GM23338 (cell line): ENCODE results near the gene CNDP1. TPM values are rescaled to one million over a fixed set of nuclear protein-coding genes. Genes with fewer than 3 reads are reported as not detected.

Experiments
- ATAC-seq: fragments of 200-7000 bp; cut with Tn5 transposase; 3 replicates; pipeline ENCODE4 v1.9.1; 2020
- DNase-seq: peaks from one replicate; pipeline ENCODE4 v3.0.0-alpha.2; 2015; ENCODE audit warnings: low spot score
- H2AFZ ChIP-seq: fragments of 200-600 bp; sonication (generic); 2 replicates; pipeline ENCODE4 v1.8.0; 2016; ENCODE audit warnings: antibody characterized with exemption, mild to moderate bottlenecking, moderate library complexity
- H3F3A ChIP-seq: fragments of 200-600 bp; sonication (generic); replicated peaks from 2 replicates; pipeline ENCODE4 v1.8.0; 2017; ENCODE audit warnings: antibody characterized with exemption, mixed run types, low read depth
- H3K27ac ChIP-seq: fragments of 200-600 bp; sonication (generic); 2 replicates; pipeline ENCODE4 v1.6.1; 2016; ENCODE audit warnings: low read depth
- H3K27me3 ChIP-seq: fragments of 200-600 bp; sonication (generic); 2 replicates; pipeline ENCODE4 v1.8.0; 2016; ENCODE audit warnings: mild to moderate bottlenecking, mixed run types, moderate library complexity; ENCODE audit not compliant: insufficient read depth
- H3K36me3 ChIP-seq: fragments of 200-600 bp; sonication (generic); 2 replicates; pipeline ENCODE4 v1.8.0; 2016; ENCODE audit warnings: mild to moderate bottlenecking; ENCODE audit not compliant: insufficient read depth
- H3K4me1 ChIP-seq: fragments of 200-600 bp; sonication (generic); 2 replicates; pipeline ENCODE4 v1.8.0; 2016; ENCODE audit warnings: mild to moderate bottlenecking, moderate library complexity; ENCODE audit not compliant: insufficient read depth
- H3K4me2 ChIP-seq: fragments of 200-600 bp; sonication (generic); 2 replicates; pipeline ENCODE4 v1.7.1; 2017; ENCODE audit warnings: mixed run types
- H3K4me3 ChIP-seq: fragments of 200-600 bp; sonication (generic); 2 replicates; pipeline ENCODE4 v1.6.1; 2016; ENCODE audit warnings: mixed run types
- H3K79me2 ChIP-seq: fragments of 200-600 bp; sonication (generic); replicated peaks from 2 replicates; pipeline ENCODE4 v1.8.0; 2017; ENCODE audit warnings: mild to moderate bottlenecking; ENCODE audit not compliant: insufficient read depth
- H3K9me2 ChIP-seq: fragments of 200-600 bp; sonication (generic); 2 replicates; pipeline ENCODE4 v1.8.0; 2017; ENCODE audit not compliant: insufficient read depth
- H4K20me1 ChIP-seq: fragments of 200-600 bp; sonication (generic); replicated peaks from 2 replicates; pipeline ENCODE4 v1.8.0; 2017; ENCODE audit warnings: mild to moderate bottlenecking; ENCODE audit not compliant: insufficient read depth
- H3K27ac Mint-ChIP-seq: 2 replicates; pipeline ENCODE4 v1.8.0; 2020; ENCODE audit warnings: inconsistent platforms, mild to moderate bottlenecking, moderate library complexity, mixed read lengths
- H3K27me3 Mint-ChIP-seq: 3 replicates; pipeline ENCODE4 v1.8.0; 2022; ENCODE audit warnings: low read depth, mild to moderate bottlenecking, moderate library complexity, mixed read lengths, inconsistent platforms; ENCODE audit not compliant: insufficient read depth, poor library complexity
- H3K36me3 Mint-ChIP-seq: 3 replicates; pipeline ENCODE4 v1.8.0; 2021; ENCODE audit warnings: low read depth, mild to moderate bottlenecking, inconsistent platforms, moderate library complexity, mixed read lengths
- H3K4me1 Mint-ChIP-seq: 3 replicates; pipeline ENCODE4 v1.8.0; 2020; ENCODE audit warnings: mild to moderate bottlenecking, inconsistent platforms, mixed read lengths
- H3K4me3 Mint-ChIP-seq: 3 replicates; pipeline ENCODE4 v1.8.0; 2021; ENCODE audit warnings: moderate library complexity, mild to moderate bottlenecking, inconsistent platforms, mixed read lengths
- H3K9me3 Mint-ChIP-seq: 3 replicates; pipeline ENCODE4 v1.8.0; 2020; ENCODE audit warnings: moderate library complexity, mild to moderate bottlenecking, inconsistent platforms, mixed read lengths
- CREB1 ChIP-seq: fragments of 250-450 bp; sonication (Bioruptor Pico); IDR thresholded peaks from 2 replicates; pipeline ENCODE4 v1.5.0; 2020; ENCODE audit warnings: low read depth, mild to moderate bottlenecking, moderate library complexity
- EZH2 ChIP-seq: fragments of 200-600 bp; sonication (generic); IDR thresholded peaks from one replicate; pipeline ENCODE4 v1.8.0; 2017; ENCODE audit warnings: antibody characterized with exemption, mild to moderate bottlenecking, low read depth; ENCODE audit not compliant: unreplicated experiment
- JUNB ChIP-seq: IDR thresholded peaks from one replicate; pipeline ENCODE4 v1.6.1; 2016; ENCODE audit warnings: antibody characterized with exemption; ENCODE audit not compliant: unreplicated experiment
- NANOG ChIP-seq: IDR thresholded peaks from 2 replicates; pipeline ENCODE4 v1.6.1; 2016; ENCODE audit warnings: antibody characterized with exemption, borderline replicate concordance
- REST ChIP-seq: IDR thresholded peaks from one replicate; pipeline ENCODE4 v1.6.1; 2018; ENCODE audit warnings: antibody characterized with exemption; ENCODE audit not compliant: unreplicated experiment
- polyA plus RNA-seq: library from polyadenylated mRNA; unstranded; fragments of >200 nt; fragmentation: Nextera tagmentation; extraction: Ambion mirVana; gene quantifications from 2 replicates; pipeline ENCODE4 v1.2.1, GENCODE V29; 2016
- total RNA-seq: library from RNA; depleted of rRNA; stranded (reverse); fragments of >200 nt; shearing (Covaris generic); gene quantifications from 2 replicates; pipeline ENCODE4 v1.2.3, GENCODE V29; 2014
- TF ChIP-seq, protein P1 (sequence below): IDR thresholded peaks from 2 replicates; pipeline ENCODE4 v1.6.1; 2016; ENCODE audit warnings: antibody characterized with exemption
- TF ChIP-seq, protein P2 (sequence below): fragments of 250-450 bp; sonication (Bioruptor Pico); IDR thresholded peaks from 2 replicates; pipeline ENCODE4 v1.5.0; 2020; ENCODE audit warnings: mild to moderate bottlenecking, moderate library complexity
- TF ChIP-seq, protein P3 (sequence below), 2 experiments: fragments of 200-600 bp in 1 of 2; sonication (generic) in 1 of 2; conservative IDR thresholded peaks; 2 replicates each; pipeline versions ENCODE4 v1.5.1 to v1.6.1; 2016 to 2017; ENCODE audit warnings: antibody characterized with exemption in 2 of 2, low read depth in 2 of 2, mild to moderate bottlenecking in 2 of 2, moderate library complexity in 1 of 2

The CNDP1 gene
- total and polyA plus RNA-seq, 2 experiments from 2014 or later = 0.03 to 0.11 TPM

DNA sequence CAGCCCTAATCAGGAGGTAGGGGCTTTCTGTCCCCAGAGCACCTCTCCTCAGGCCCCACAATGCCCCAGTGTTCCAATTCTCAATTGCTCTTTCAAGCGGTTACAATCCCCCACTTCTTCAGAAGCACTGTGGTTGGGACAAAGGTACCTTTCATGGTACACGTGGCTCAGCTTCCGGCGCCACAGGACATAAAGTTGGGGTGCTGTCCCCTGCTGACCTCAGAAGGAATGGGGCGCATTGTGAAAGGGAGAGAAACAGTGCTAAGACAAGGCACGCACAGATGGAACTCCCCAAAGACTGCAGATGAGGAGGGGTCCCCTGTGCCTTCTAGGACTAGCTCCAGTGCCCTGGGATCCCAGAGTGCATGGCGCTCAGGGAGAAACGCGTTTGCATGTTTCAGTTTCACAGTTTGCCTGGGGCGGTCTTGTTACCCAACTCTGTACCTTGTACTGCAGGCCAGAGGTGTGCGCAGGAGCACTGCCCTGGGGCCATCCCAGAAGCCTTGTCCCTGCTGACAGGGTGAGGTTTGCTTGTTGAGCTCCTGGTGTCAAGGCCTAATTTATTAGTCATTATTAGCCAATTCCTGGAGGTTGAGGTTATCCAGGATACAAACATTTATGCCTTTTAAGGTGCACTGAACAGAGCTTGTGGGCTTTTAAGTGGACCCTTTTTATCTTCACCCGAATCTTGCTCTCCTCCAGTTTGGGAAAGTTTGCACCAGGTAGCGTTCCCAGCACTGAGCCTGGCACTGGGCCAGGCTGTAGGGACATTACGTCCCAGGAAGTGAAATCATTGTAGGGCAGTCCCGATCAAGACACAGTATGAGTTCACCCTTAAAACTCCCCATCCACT lies 7.6 kb downstream of the CNDP1 start:
- Mint-ChIP-seq H3K9me3 (peaks cover 7% of the 10 kb centered on the region; the same call in 1 of the 3 replicates), H3K27ac (no peak overlapping the region), H3K36me3 (no peaks in the 10 kb centered on the region), H3K4me3 (no peak overlapping the region), H3K4me1 (no peaks in the 10 kb centered on the region; the same call in 2 of the 3 replicates), H3K27me3 (no peaks in the 10 kb centered on the region)
- no peak overlapping the region for H3K4me3 ChIP-seq
- no peaks in the 10 kb centered on the region for H4K20me1 ChIP-seq
- H3F3A ChIP-seq = no peaks in the 10 kb centered on the region
- H3K4me2 ChIP-seq = no peak overlapping the region
- no peak for TF ChIP-seq EZH2
- TF ChIP-seq REST = no peak
- TF ChIP-seq, protein P1, sequence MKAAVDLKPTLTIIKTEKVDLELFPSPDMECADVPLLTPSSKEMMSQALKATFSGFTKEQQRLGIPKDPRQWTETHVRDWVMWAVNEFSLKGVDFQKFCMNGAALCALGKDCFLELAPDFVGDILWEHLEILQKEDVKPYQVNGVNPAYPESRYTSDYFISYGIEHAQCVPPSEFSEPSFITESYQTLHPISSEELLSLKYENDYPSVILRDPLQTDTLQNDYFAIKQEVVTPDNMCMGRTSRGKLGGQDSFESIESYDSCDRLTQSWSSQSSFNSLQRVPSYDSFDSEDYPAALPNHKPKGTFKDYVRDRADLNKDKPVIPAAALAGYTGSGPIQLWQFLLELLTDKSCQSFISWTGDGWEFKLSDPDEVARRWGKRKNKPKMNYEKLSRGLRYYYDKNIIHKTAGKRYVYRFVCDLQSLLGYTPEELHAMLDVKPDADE = no peak
- no peak for TF ChIP-seq CREB1
- TF ChIP-seq NANOG = no peak
- TF ChIP-seq, protein P2, sequence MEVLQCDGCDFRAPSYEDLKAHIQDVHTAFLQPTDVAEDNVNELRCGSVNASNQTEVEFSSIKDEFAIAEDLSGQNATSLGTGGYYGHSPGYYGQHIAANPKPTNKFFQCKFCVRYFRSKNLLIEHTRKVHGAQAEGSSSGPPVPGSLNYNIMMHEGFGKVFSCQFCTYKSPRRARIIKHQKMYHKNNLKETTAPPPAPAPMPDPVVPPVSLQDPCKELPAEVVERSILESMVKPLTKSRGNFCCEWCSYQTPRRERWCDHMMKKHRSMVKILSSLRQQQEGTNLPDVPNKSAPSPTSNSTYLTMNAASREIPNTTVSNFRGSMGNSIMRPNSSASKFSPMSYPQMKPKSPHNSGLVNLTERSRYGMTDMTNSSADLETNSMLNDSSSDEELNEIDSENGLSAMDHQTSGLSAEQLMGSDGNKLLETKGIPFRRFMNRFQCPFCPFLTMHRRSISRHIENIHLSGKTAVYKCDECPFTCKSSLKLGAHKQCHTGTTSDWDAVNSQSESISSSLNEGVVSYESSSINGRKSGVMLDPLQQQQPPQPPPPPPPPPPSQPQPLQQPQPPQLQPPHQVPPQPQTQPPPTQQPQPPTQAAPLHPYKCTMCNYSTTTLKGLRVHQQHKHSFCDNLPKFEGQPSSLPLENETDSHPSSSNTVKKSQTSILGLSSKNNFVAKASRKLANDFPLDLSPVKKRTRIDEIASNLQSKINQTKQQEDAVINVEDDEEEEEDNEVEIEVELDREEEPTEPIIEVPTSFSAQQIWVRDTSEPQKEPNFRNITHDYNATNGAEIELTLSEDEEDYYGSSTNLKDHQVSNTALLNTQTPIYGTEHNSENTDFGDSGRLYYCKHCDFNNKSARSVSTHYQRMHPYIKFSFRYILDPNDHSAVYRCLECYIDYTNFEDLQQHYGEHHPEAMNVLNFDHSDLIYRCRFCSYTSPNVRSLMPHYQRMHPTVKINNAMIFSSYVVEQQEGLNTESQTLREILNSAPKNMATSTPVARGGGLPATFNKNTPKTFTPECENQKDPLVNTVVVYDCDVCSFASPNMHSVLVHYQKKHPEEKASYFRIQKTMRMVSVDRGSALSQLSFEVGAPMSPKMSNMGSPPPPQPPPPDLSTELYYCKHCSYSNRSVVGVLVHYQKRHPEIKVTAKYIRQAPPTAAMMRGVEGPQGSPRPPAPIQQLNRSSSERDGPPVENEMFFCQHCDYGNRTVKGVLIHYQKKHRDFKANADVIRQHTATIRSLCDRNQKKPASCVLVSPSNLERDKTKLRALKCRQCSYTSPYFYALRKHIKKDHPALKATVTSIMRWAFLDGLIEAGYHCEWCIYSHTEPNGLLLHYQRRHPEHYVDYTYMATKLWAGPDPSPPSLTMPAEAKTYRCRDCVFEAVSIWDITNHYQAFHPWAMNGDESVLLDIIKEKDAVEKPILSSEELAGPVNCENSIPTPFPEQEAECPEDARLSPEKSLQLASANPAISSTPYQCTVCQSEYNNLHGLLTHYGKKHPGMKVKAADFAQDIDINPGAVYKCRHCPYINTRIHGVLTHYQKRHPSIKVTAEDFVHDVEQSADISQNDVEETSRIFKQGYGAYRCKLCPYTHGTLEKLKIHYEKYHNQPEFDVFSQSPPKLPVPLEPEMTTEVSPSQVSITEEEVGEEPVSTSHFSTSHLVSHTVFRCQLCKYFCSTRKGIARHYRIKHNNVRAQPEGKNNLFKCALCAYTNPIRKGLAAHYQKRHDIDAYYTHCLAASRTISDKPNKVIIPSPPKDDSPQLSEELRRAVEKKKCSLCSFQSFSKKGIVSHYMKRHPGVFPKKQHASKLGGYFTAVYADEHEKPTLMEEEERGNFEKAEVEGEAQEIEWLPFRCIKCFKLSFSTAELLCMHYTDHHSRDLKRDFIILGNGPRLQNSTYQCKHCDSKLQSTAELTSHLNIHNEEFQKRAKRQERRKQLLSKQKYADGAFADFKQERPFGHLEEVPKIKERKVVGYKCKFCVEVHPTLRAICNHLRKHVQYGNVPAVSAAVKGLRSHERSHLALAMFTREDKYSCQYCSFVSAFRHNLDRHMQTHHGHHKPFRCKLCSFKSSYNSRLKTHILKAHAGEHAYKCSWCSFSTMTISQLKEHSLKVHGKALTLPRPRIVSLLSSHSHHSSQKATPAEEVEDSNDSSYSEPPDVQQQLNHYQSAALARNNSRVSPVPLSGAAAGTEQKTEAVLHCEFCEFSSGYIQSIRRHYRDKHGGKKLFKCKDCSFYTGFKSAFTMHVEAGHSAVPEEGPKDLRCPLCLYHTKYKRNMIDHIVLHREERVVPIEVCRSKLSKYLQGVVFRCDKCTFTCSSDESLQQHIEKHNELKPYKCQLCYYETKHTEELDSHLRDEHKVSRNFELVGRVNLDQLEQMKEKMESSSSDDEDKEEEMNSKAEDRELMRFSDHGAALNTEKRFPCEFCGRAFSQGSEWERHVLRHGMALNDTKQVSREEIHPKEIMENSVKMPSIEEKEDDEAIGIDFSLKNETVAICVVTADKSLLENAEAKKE (CRISPR knock-in tag) = no peak
- TF ChIP-seq, protein P3, sequence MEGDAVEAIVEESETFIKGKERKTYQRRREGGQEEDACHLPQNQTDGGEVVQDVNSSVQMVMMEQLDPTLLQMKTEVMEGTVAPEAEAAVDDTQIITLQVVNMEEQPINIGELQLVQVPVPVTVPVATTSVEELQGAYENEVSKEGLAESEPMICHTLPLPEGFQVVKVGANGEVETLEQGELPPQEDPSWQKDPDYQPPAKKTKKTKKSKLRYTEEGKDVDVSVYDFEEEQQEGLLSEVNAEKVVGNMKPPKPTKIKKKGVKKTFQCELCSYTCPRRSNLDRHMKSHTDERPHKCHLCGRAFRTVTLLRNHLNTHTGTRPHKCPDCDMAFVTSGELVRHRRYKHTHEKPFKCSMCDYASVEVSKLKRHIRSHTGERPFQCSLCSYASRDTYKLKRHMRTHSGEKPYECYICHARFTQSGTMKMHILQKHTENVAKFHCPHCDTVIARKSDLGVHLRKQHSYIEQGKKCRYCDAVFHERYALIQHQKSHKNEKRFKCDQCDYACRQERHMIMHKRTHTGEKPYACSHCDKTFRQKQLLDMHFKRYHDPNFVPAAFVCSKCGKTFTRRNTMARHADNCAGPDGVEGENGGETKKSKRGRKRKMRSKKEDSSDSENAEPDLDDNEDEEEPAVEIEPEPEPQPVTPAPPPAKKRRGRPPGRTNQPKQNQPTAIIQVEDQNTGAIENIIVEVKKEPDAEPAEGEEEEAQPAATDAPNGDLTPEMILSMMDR (conservative IDR thresholded peaks at IDR 0.05; ENCODE audit: low read depth in 2 of 2) = no peak
- no peak for TF ChIP-seq JUNB
- H3K27ac ChIP-seq = no peak overlapping the region
- no peaks in the 10 kb centered on the region for H3K36me3 ChIP-seq
- H3K9me2 ChIP-seq = no peaks in the 10 kb centered on the region
- no peaks in the 10 kb centered on the region for H3K4me1 ChIP-seq
- H3K27me3 ChIP-seq = no peaks in the 10 kb centered on the region
- 0 out of 2 replicates have a peak overlapping the region, but pooled peaks have one; percentile 28 for H2AFZ ChIP-seq
- ATAC-seq (no peak), DNase-seq (no peak)
- H3K79me2 ChIP-seq = no peaks in the 10 kb centered on the region
